Measurements from ENCODE around the gene PCDHA4.

Gene PCDHA4

GRCh38 chr5:140823475-140823874 is 16.6 kb downstream of the PCDHA4 start:
- no peak for ATAC-seq
- TF ChIP-seq CSDC2 (CRISPR knock-in tag; IDR thresholded peaks at IDR 0.05): no peak
- TF ChIP-seq OSR1 (CRISPR knock-in tag; IDR thresholded peaks at IDR 0.05): no peak
- TF ChIP-seq ISL1 (CRISPR knock-in tag; IDR thresholded peaks at IDR 0.05): no peak
- no peak for TF ChIP-seq ZFP3 (CRISPR knock-in tag; IDR thresholded peaks at IDR 0.05)
- TF ChIP-seq POU6F1 (CRISPR knock-in tag; IDR thresholded peaks at IDR 0.05; ENCODE audit: borderline replicate concordance, low read depth): no peak
- TF ChIP-seq ZNF70 (CRISPR knock-in tag; IDR thresholded peaks at IDR 0.05): no peak
- TF ChIP-seq ZC3H10 (CRISPR knock-in tag; IDR thresholded peaks at IDR 0.05): no peak
- TF ChIP-seq CREB5 (CRISPR knock-in tag; IDR thresholded peaks at IDR 0.05; ENCODE audit: low read depth): no peak
- no peak for TF ChIP-seq ARNTL (CRISPR knock-in tag; IDR thresholded peaks at IDR 0.05; ENCODE audit: borderline replicate concordance, low read depth)
- no peak for TF ChIP-seq ZNF8 (CRISPR knock-in tag; IDR thresholded peaks at IDR 0.05)
- no peak for TF ChIP-seq GLIS3 (CRISPR knock-in tag; IDR thresholded peaks at IDR 0.05)
- no peak for TF ChIP-seq PATZ1 (CRISPR knock-in tag; IDR thresholded peaks at IDR 0.05; ENCODE audit: borderline replicate concordance)
- no peak for TF ChIP-seq TCF4 (CRISPR knock-in tag; IDR thresholded peaks at IDR 0.05; ENCODE audit: borderline replicate concordance)
- no peak for TF ChIP-seq RARB (CRISPR knock-in tag; IDR thresholded peaks at IDR 0.05)
- TF ChIP-seq TOX (CRISPR knock-in tag; IDR thresholded peaks at IDR 0.05; ENCODE audit: borderline replicate concordance): no peak
- no peak for TF ChIP-seq ESRRG (CRISPR knock-in tag; IDR thresholded peaks at IDR 0.05)
- no peak for TF ChIP-seq PPARA (CRISPR knock-in tag; IDR thresholded peaks at IDR 0.05; ENCODE audit: borderline replicate concordance)
- no peak for TF ChIP-seq TSHZ2 (CRISPR knock-in tag; IDR thresholded peaks at IDR 0.05)
- no peak for TF ChIP-seq CSRNP3 (CRISPR knock-in tag; IDR thresholded peaks at IDR 0.05)
- no peak for TF ChIP-seq ZNF565 (CRISPR knock-in tag; conservative IDR thresholded peaks at IDR 0.05; ENCODE audit: low read depth)

- no peak for ATAC-seq
- TF ChIP-seq ZNF8 (CRISPR knock-in tag; IDR thresholded peaks at IDR 0.05) (no peak), BACH2 (CRISPR knock-in tag; IDR thresholded peaks at IDR 0.05; ENCODE audit: borderline replicate concordance) (no peak), TCF4 (CRISPR knock-in tag; IDR thresholded peaks at IDR 0.05; ENCODE audit: borderline replicate concordance) (no peak), PPARA (CRISPR knock-in tag; IDR thresholded peaks at IDR 0.05; ENCODE audit: borderline replicate concordance) (no peak), ZFP3 (CRISPR knock-in tag; IDR thresholded peaks at IDR 0.05) (no peak), RARB (CRISPR knock-in tag; IDR thresholded peaks at IDR 0.05) (no peak), SNAI2 (CRISPR knock-in tag; IDR thresholded peaks at IDR 0.05) (no peak), ZFP30 (CRISPR knock-in tag; IDR thresholded peaks at IDR 0.05) (no peak), OSR1 (CRISPR knock-in tag; IDR thresholded peaks at IDR 0.05) (no peak), ZNF70 (CRISPR knock-in tag; IDR thresholded peaks at IDR 0.05) (no peak), TSHZ2 (CRISPR knock-in tag; IDR thresholded peaks at IDR 0.05) (no peak), POU6F1 (CRISPR knock-in tag; IDR thresholded peaks at IDR 0.05; ENCODE audit: borderline replicate concordance, low read depth) (no peak), ARNTL (CRISPR knock-in tag; IDR thresholded peaks at IDR 0.05; ENCODE audit: borderline replicate concordance, low read depth) (no peak), CREB5 (CRISPR knock-in tag; IDR thresholded peaks at IDR 0.05; ENCODE audit: low read depth) (no peak)
Measured at GRCh38 chr5:140827704-140828361, 21.0 kb downstream of the PCDHA4 start, which contains the start of gene PCDHA6. PCDHA6 (plus strand) TSS chr5:140827960; CDS start chr5:140828092, 132 bp downstream.
